Measurements from ENCODE around the gene PTP4A2. TPM values are rescaled to one million over a fixed set of nuclear protein-coding genes. Genes with fewer than 3 reads are reported as not detected.
"Not testable (repeated sequence)": the region's sequence is repeated elsewhere in the genome, so short reads cannot be mapped to it uniquely, and the experiment has no call there.

The PTP4A2 gene
- total RNA-seq, 4 donors from 2014 or later: 127 to 184 (median 159) TPM

DNA sequence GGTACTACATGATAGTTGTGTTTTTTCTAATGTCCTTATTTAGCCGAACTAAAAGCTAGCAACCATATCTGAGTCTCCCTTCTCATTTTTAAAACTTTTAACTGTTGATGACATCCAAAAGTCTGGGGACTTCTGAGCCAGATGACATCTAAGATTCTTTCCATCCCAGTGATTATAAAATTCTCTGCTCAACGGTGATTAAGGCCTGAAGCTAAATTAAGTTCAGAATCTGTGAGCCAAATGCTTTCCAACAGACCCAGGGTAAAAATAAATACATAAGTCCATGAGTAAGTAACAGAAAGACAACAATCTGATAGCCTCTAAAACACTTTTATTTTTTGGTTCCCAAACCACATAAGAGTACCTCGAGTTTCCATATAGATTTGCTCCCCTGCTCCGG is 13.1 kb upstream of the PTP4A2 start:
- no peak for DNase-seq (ENCODE audit: low spot score in 2 of 2)
- Histone ChIP-seq H3K9me3 (no peaks in the 10 kb centered on the region), H3K4me3 (no peak overlapping the region), H3K36me3 (no peaks in the 10 kb centered on the region), H3K27me3 (no peaks in the 10 kb centered on the region), H3K4me1 (peaks cover 0 to 26% (median 17%) of the 10 kb centered on the region in 4 donors), H3K27ac (peak overlapping the region in 1 of 4 donors; percentile 23)
- TF ChIP-seq EP300 (IDR thresholded peaks at IDR 0.05) (no peak), POLR2A (IDR thresholded peaks at IDR 0.05) (no peak)
- TF ChIP-seq, protein P1, sequence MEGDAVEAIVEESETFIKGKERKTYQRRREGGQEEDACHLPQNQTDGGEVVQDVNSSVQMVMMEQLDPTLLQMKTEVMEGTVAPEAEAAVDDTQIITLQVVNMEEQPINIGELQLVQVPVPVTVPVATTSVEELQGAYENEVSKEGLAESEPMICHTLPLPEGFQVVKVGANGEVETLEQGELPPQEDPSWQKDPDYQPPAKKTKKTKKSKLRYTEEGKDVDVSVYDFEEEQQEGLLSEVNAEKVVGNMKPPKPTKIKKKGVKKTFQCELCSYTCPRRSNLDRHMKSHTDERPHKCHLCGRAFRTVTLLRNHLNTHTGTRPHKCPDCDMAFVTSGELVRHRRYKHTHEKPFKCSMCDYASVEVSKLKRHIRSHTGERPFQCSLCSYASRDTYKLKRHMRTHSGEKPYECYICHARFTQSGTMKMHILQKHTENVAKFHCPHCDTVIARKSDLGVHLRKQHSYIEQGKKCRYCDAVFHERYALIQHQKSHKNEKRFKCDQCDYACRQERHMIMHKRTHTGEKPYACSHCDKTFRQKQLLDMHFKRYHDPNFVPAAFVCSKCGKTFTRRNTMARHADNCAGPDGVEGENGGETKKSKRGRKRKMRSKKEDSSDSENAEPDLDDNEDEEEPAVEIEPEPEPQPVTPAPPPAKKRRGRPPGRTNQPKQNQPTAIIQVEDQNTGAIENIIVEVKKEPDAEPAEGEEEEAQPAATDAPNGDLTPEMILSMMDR (IDR thresholded peaks at IDR 0.05): no peak
- 65 to 69% methylated on average over 4 of the region's 4 CpGs for WGBS, 2 donors

DNA sequence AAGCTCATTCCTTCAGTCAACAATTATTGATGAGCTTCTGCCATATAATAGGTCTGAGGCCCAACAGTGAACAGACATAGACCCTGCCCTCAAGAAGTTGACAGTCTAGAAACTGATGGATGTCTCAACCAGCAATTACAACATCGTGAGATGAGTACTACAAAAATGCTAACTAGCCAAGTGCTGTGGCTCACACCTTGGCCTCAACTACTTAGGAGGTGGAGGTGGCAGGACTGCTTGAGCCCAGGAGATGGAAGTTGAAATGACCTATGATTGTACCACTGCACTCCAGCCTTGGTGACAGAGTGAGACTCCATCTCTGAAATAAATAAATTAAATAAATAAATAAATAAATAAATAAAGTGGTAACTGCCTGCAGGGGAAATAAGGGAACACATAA is 11.7 kb upstream of the PTP4A2 start:
- Histone ChIP-seq H3K36me3 (no peaks in the 10 kb centered on the region), H3K4me1 (peaks cover 0 to 20% (median 7%) of the 10 kb centered on the region in 4 donors), H3K27ac (no peak overlapping the region), H3K4me3 (no peak overlapping the region), H3K27me3 (no peaks in the 10 kb centered on the region), H3K9me3 (no peaks in the 10 kb centered on the region)
- 86 to 95% methylated on average over 1 of the region's 1 CpG for WGBS, 2 donors
- TF ChIP-seq EP300 (IDR thresholded peaks at IDR 0.05): no peak
- TF ChIP-seq, protein P1 (IDR thresholded peaks at IDR 0.05): no peak
- TF ChIP-seq POLR2A (IDR thresholded peaks at IDR 0.05): no peak
- DNase-seq (ENCODE audit: low spot score in 2 of 2): no peak

DNA sequence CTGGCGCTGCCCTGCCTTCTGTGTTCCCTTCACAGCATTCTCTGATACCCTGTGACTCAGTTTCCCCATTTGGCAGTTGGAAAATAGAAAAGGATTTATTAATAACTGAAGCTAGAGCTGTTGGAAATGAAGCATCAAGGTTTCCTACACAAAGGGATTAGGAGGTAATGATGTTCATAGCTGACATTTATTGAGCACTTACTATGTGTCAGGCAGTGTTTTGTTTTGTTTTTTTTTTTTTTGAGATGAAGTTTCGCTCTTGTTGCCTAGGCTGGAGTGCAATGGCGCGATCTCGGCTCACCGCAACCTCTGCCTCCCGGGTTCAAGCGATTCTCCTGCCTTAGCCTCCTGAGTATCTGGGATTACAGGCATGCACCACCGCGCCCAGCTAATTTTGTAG is 7.5 kb upstream of the PTP4A2 start:
- H3K27me3 ChIP-seq; H3K9me3 ChIP-seq; H3K36me3 ChIP-seq; H3K4me3 ChIP-seq; DNase-seq (ENCODE audit: low spot score in 2 of 2): not testable (repeated sequence)
- 96 to 98% methylated on average over 10 of the region's 10 CpGs for WGBS, 2 donors
- peaks cover 0 to 18% (median 16%) of the 10 kb centered on the region in 4 donors for H3K4me1 ChIP-seq
- peak overlapping the region in 3 of 4 donors; percentile 96 to 98 (median 97) for H3K27ac ChIP-seq

DNA sequence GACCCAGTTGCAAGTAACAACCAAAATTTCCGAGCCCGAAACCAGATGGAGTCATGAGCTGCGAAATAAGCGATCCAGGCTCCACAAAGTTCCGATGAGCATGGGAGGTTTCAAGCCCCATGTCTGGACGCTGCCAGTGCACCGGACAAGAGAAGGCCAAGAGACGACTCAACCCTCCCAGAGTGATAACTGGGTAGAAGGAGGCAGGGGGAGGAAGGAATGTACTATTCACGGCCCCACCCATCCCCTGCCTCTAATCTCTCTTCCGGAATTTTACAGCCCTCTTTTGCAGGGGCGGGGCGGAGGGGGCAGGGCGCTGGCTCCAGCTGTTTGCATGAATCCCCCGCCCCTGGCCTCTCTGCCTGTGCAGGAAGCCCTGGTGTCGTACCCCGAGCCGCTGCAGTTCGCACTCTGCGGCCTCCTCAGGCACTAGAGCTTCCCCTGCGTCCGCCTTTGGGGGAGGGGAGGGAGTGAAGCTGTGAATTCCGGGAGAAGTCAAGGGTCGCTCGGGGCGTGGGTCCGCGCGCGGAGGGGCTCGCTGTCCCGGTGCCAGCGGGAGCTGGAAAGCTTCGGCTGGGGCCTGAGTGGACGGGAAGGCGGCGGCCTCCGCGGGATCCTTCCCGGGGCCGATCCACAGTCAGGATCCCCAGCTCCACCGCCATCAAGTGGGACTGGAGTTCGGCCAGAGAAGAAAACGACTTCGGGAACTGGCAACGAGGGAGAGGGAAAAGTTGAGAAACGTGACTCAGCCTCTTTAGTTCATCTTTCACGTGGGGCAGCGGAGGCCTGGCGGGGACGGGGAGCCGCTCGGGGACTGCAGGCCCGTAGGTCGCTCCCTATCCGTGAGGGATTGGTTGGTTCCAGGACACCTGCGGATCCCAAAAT is 6.3 kb upstream of the PTP4A2 start:
- H3K27ac ChIP-seq: peak overlapping the region; percentile 84 to 98 (median 96)
- TF ChIP-seq POLR2A (IDR thresholded peaks at IDR 0.05) (peak in 1 of 2 donors; percentile 14), EP300 (IDR thresholded peaks at IDR 0.05) (peak; percentile 35 to 86)
- TF ChIP-seq, protein P1 (IDR thresholded peaks at IDR 0.05): peak in 1 of 5 experiments; percentile 19
- no peaks in the 10 kb centered on the region for H3K27me3 ChIP-seq
- H3K4me1 ChIP-seq: peaks cover 0 to 26% (median 21%) of the 10 kb centered on the region in 4 donors
- 5 to 6% methylated on average over 42 to 50 of the region's 56 CpGs for WGBS, 2 donors
- DNase-seq (ENCODE audit: low spot score in 2 of 2): peak; percentile 77 to 89
- no peaks in the 10 kb centered on the region for H3K9me3 ChIP-seq
- H3K4me3 ChIP-seq: peak overlapping the region; percentile 22 to 62 (median 48)
- H3K36me3 ChIP-seq: no peaks in the 10 kb centered on the region

DNA sequence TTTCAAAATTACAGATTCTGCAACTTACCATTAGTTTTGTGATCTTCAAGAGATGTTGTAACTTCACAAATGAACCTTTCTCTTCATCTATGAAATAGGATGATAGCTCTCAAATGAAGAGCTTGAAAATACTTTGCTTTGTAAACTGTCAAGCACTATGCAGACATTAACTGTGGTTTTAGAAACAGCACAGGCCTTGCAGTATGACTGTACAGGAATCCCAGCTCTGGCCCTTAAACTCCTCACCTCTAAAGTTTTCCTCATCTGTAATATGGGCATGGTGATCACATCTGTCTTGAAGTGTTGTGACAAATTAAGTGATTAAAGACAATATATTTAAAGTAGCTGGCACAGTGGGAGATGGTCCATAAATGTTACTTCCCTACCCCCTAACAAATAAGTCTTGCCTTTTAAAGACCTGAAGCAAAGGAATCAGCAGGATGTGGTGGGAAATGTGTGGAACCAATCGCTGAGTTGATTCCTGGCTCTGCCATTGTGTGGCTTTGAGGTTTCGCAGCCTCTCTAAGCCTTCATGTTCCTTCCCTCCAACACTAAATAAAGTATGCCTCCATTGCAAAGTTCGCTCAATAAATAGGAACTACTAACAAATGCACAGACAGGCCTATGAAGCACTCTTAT is 5.5 kb upstream of the PTP4A2 start:
- WGBS, 2 donors: 54 to 64% methylated on average over 3 of the region's 3 CpGs
- no peaks in the 10 kb centered on the region for H3K36me3 ChIP-seq
- peak overlapping the region; percentile 84 to 98 (median 96) for H3K27ac ChIP-seq
- peaks cover 0 to 34% (median 29%) of the 10 kb centered on the region in 4 donors for H3K4me1 ChIP-seq
- H3K9me3 ChIP-seq: no peaks in the 10 kb centered on the region
- peak overlapping the region in 3 of 4 donors; percentile 22 to 62 (median 58) for H3K4me3 ChIP-seq
- no peak for DNase-seq (ENCODE audit: low spot score in 2 of 2)
- H3K27me3 ChIP-seq: no peaks in the 10 kb centered on the region
- TF ChIP-seq POLR2A (IDR thresholded peaks at IDR 0.05): no peak

DNA sequence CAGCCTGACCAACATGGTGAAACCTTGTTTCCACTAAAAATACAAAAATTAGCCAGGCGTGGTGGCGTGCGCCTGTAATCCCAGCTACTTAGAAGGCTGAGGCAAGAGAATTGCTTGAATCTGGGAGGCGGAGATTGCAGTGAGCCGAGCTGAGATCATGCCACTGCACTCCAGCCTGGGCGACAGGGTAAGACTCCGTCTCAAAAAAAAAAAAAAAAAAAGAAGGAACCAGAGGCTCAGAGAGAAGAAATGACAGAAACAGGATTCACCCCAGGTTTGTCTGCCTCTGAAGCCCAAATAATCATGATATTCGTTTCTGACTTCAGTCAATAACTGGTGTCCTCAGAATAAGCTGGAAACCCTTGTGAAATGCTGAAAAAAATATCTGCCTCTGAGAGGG is 3.9 kb upstream of the PTP4A2 start:
- not testable (repeated sequence) for H3K36me3 ChIP-seq; H3K27me3 ChIP-seq; H3K4me3 ChIP-seq; DNase-seq (ENCODE audit: low spot score in 2 of 2); H3K9me3 ChIP-seq; H3K27ac ChIP-seq
- WGBS, 2 donors: 76 to 82% methylated on average over 8 of the region's 8 CpGs
- H3K4me1 ChIP-seq: peaks cover 0 to 38% (median 29%) of the 10 kb centered on the region in 4 donors

Measured in tibial nerve (tissue), 4 donors.